PFSK-1 (cell line): Measurements from ENCODE around the gene WDR82.

Source experiments
- FOXP2 ChIP-seq: optimal IDR thresholded peaks from 2 replicates; pipeline ENCODE3; 2011; ENCODE audit warnings: borderline replicate concordance, control low read depth, inconsistent platforms; ENCODE audit not compliant: insufficient read depth; ENCODE audit errors: extremely low read length, extremely low read depth
- POLR2AphosphoS5 ChIP-seq: IDR thresholded peaks from 2 replicates; pipeline ENCODE4 v1.6.1; 2012; ENCODE audit warnings: low read depth, mild to moderate bottlenecking, control low read depth, low read length, moderate library complexity
- REST ChIP-seq, 2 experiments: IDR thresholded peaks; 2 replicates each; pipeline versions ENCODE4 v1.6.1 to v1.8.0; 2011 to 2012; ENCODE audit warnings: low read depth in 2 of 2, low read length in 2 of 2, control low read depth in 1 of 2, inconsistent platforms in 1 of 2, mild to moderate bottlenecking in 1 of 2, moderate library complexity in 1 of 2; ENCODE audit not compliant: insufficient read depth in 1 of 2
- SIN3A ChIP-seq: IDR thresholded peaks from 2 replicates; pipeline ENCODE4 v1.6.1; 2012; ENCODE audit warnings: mild to moderate bottlenecking, low read length, moderate library complexity, borderline replicate concordance; ENCODE audit not compliant: insufficient read depth
- TAF1 ChIP-seq: IDR thresholded peaks from 2 replicates; pipeline ENCODE4 v1.6.1; 2012; ENCODE audit warnings: low read length, control low read depth, borderline replicate concordance; ENCODE audit not compliant: insufficient read depth

The WDR82 gene

GRCh38 chr3:52288674-52289073 lies 10.2 kb upstream of the WDR82 start:
- no peak for TF ChIP-seq POLR2AphosphoS5
- no peak for TF ChIP-seq FOXP2
- no peak for TF ChIP-seq SIN3A
- no peak for TF ChIP-seq REST (IDR thresholded peaks at IDR 0.05; ENCODE audit: insufficient read depth in 1 of 2, low read depth in 2 of 2, low read length in 2 of 2)
- TF ChIP-seq TAF1: no peak

GRCh38 chr3:52286777-52287110 lies 8.3 kb upstream of the WDR82 start:
- no peak for TF ChIP-seq POLR2AphosphoS5
- TF ChIP-seq TAF1: no peak
- TF ChIP-seq SIN3A: no peak
- no peak for TF ChIP-seq REST (IDR thresholded peaks at IDR 0.05; ENCODE audit: insufficient read depth in 1 of 2, low read depth in 2 of 2, low read length in 2 of 2)
- no peak for TF ChIP-seq FOXP2

- TF ChIP-seq SIN3A (no peak), REST (IDR thresholded peaks at IDR 0.05; ENCODE audit: insufficient read depth in 1 of 2, low read depth in 2 of 2, low read length in 2 of 2) (no peak), TAF1 (no peak), FOXP2 (no peak), POLR2AphosphoS5 (no peak)
These were observed 4.9 kb upstream of the WDR82 start for GRCh38 chr3:52283306-52283705.

GRCh38 chr3:52281981-52282801 lies 3.7 kb upstream of the WDR82 start:
- TF ChIP-seq REST (IDR thresholded peaks at IDR 0.05; ENCODE audit: insufficient read depth in 1 of 2, low read depth in 2 of 2, low read length in 2 of 2): no peak

GRCh38 chr3:52280050-52280461 lies 1.6 kb upstream of the WDR82 start:
- TF ChIP-seq FOXP2: no peak
- no peak for TF ChIP-seq REST (IDR thresholded peaks at IDR 0.05; ENCODE audit: insufficient read depth in 1 of 2, low read depth in 2 of 2, low read length in 2 of 2)
- TF ChIP-seq TAF1: no peak
- TF ChIP-seq POLR2AphosphoS5: no peak
- no peak for TF ChIP-seq SIN3A
